Forelimb muscle (tissue), 1 donor: Measurements from ENCODE around the gene GSE1. TPM values are rescaled to one million over a fixed set of nuclear protein-coding genes. Genes with fewer than 3 reads are reported as not detected.

Experiments
- DNase-seq: peaks from one replicate; pipeline ENCODE4 v3.0.0-alpha.2; 2013; ENCODE audit warnings: low read depth
- polyA plus RNA-seq: library from polyadenylated mRNA; unstranded; fragments of 120-200 nt; gene quantifications from one replicate; pipeline ENCODE4 v1.2.1, GENCODE V29; 2013; ENCODE audit not compliant: insufficient read length

GSE1 gene
- polyA plus RNA-seq, 1 donor, result 52.6 TPM

GRCh38 chr16:85645021-85645589 lies 32.0 kb downstream of the GSE1 start:
- no peak for DNase-seq

GRCh38 chr16:85646358-85646907 lies 33.3 kb downstream of the GSE1 start:
- DNase-seq, result no peak

GRCh38 chr16:85646976-85647375 lies 33.9 kb downstream of the GSE1 start:
- DNase-seq, result no peak

GRCh38 chr16:85648070-85648714 lies 35.1 kb downstream of the GSE1 start:
- no peak for DNase-seq

GRCh38 chr16:85648805-85649204 lies 35.7 kb downstream of the GSE1 start:
- no peak for DNase-seq

- no peak for DNase-seq
Measured at GRCh38 chr16:85649411-85650134, 36.5 kb downstream of the GSE1 start.

- DNase-seq, result no peak
Measured at GRCh38 chr16:85650135-85650843, 37.2 kb downstream of the GSE1 start.

- no peak for DNase-seq
Measured at GRCh38 chr16:85650844-85651628, 37.9 kb downstream of the GSE1 start.

- no peak for DNase-seq
Measured at GRCh38 chr16:85651629-85652430, 38.7 kb downstream of the GSE1 start.

- no peak for DNase-seq
Measured at GRCh38 chr16:85652431-85653221, 39.5 kb downstream of the GSE1 start.

- no peak for DNase-seq
Measured at GRCh38 chr16:85653290-85653891, 40.3 kb downstream of the GSE1 start.

- DNase-seq, result no peak
Measured at GRCh38 chr16:85654251-85655095, 41.4 kb downstream of the GSE1 start.

GRCh38 chr16:85655216-85656129 lies 42.4 kb downstream of the GSE1 start:
- no peak for DNase-seq

- DNase-seq, result no peak
Measured at GRCh38 chr16:85656351-85657266, 43.5 kb downstream of the GSE1 start.

- no peak for DNase-seq
Measured at GRCh38 chr16:85657267-85657650, 44.1 kb downstream of the GSE1 start.

- no peak for DNase-seq
Measured at GRCh38 chr16:85657996-85658395, 44.9 kb downstream of the GSE1 start.
